Measurements from ENCODE around the gene KIFAP3.
A peak's percentile ranks its signal among the peaks of the same experiment; 100 is the strongest.
"Not testable (repeated sequence)": the region's sequence is repeated elsewhere in the genome, so short reads cannot be mapped to it uniquely, and the experiment has no call there.

KIFAP3 gene

GRCh38 chr1:170063109-170063826 lies 11.2 kb downstream of the KIFAP3 start:
- DNase-seq (ENCODE audit: low spot score): peak; percentile 49

- not testable (repeated sequence) for DNase-seq (ENCODE audit: low spot score)
Measured at GRCh38 chr1:170061676-170062075, 12.8 kb downstream of the KIFAP3 start.

GRCh38 chr1:170060015-170060520 lies 14.4 kb downstream of the KIFAP3 start:
- not testable (repeated sequence) for DNase-seq (ENCODE audit: low spot score)

GRCh38 chr1:170049176-170049800 lies 25.2 kb downstream of the KIFAP3 start:
- DNase-seq (ENCODE audit: low spot score): no peak

- DNase-seq (ENCODE audit: low spot score): no peak
Measured at GRCh38 chr1:170048515-170048914, 26.0 kb downstream of the KIFAP3 start.

GRCh38 chr1:170044187-170044586 lies 30.3 kb downstream of the KIFAP3 start:
- no peak for DNase-seq (ENCODE audit: low spot score)

- no peak for DNase-seq (ENCODE audit: low spot score)
Measured at GRCh38 chr1:170041423-170042192, 32.9 kb downstream of the KIFAP3 start.

GRCh38 chr1:170032531-170033280 lies 41.8 kb downstream of the KIFAP3 start:
- no peak for DNase-seq (ENCODE audit: low spot score)

GRCh38 chr1:170030212-170030611 lies 44.3 kb downstream of the KIFAP3 start:
- DNase-seq (ENCODE audit: low spot score): peak; percentile 55

- no peak for DNase-seq (ENCODE audit: low spot score)
Measured at GRCh38 chr1:170027760-170028159, 46.7 kb downstream of the KIFAP3 start.

- DNase-seq (ENCODE audit: low spot score): no peak
Measured at GRCh38 chr1:170020859-170021258, 53.6 kb downstream of the KIFAP3 start.

- no peak for DNase-seq (ENCODE audit: low spot score)
Measured at GRCh38 chr1:170017478-170017877, 57.0 kb downstream of the KIFAP3 start.

GRCh38 chr1:170012920-170013319 lies 61.6 kb downstream of the KIFAP3 start:
- DNase-seq (ENCODE audit: low spot score): no peak

- peak; percentile 29 for DNase-seq (ENCODE audit: low spot score)
Measured at GRCh38 chr1:170010443-170010842, 64.1 kb downstream of the KIFAP3 start.

GRCh38 chr1:170009551-170009950 lies 64.9 kb downstream of the KIFAP3 start:
- DNase-seq (ENCODE audit: low spot score): no peak

GRCh38 chr1:170008745-170009144 lies 65.8 kb downstream of the KIFAP3 start:
- not testable (repeated sequence) for DNase-seq (ENCODE audit: low spot score)

- DNase-seq (ENCODE audit: low spot score): not testable (repeated sequence)
Measured at GRCh38 chr1:170003270-170003835, 71.1 kb downstream of the KIFAP3 start.

GRCh38 chr1:170001266-170001665 lies 73.2 kb downstream of the KIFAP3 start:
- no peak for DNase-seq (ENCODE audit: low spot score)

- DNase-seq (ENCODE audit: low spot score): no peak
Measured at GRCh38 chr1:169999761-170000160, 74.7 kb downstream of the KIFAP3 start.

GRCh38 chr1:169999331-169999741 lies 75.2 kb downstream of the KIFAP3 start:
- peak; percentile 70 for DNase-seq (ENCODE audit: low spot score)

GRCh38 chr1:169995993-169996392 lies 78.5 kb downstream of the KIFAP3 start:
- no peak for DNase-seq (ENCODE audit: low spot score)

GRCh38 chr1:169989246-169989645 lies 85.2 kb downstream of the KIFAP3 start:
- DNase-seq (ENCODE audit: low spot score): no peak

All from kidney tubule cell (primary cell).